ENCODE data around the gene RGS2. TPM values are rescaled to one million over a fixed set of nuclear protein-coding genes. Genes with fewer than 3 reads are reported as not detected.

The RGS2 gene
- total RNA-seq, 4 donors from 2014 or later: 24.5 to 54.1 (median 29.0) TPM

GRCh38 chr1:192821296-192821695 lies 12.5 kb downstream of the RGS2 start:
- no peak for DNase-seq (ENCODE audit: low spot score in 2 of 2)
- intact Hi-C loops (cut with DNase I; ENCODE audit: low total_unique reads): no loop called here
- WGBS, 2 donors: 85 to 89% methylated on average over 3 of the region's 3 CpGs
- TF ChIP-seq CTCF (IDR thresholded peaks at IDR 0.05): no peak
- no peak for TF ChIP-seq POLR2A (IDR thresholded peaks at IDR 0.05)
- H3K4me3 ChIP-seq (ENCODE audit: low read depth, poor library complexity, severe bottlenecking): no peak overlapping the region

GRCh38 chr1:192824511-192824910 lies 15.7 kb downstream of the RGS2 start:
- WGBS, 2 donors: 0 to 40% methylated on average over 1 of the region's 1 CpG
- intact Hi-C loops (cut with DNase I; ENCODE audit: low total_unique reads): no loop called here

GRCh38 chr1:192826791-192827546 lies 18.1 kb downstream of the RGS2 start:
- 71 to 74% methylated on average over 4 of the region's 4 CpGs for WGBS, 2 donors
- no peak overlapping the region for H3K4me3 ChIP-seq (ENCODE audit: low read depth, poor library complexity, severe bottlenecking)
- no peak for DNase-seq (ENCODE audit: low spot score in 2 of 2)
- TF ChIP-seq CTCF (IDR thresholded peaks at IDR 0.05) (no peak), POLR2A (IDR thresholded peaks at IDR 0.05) (no peak)
- intact Hi-C loops (cut with DNase I; ENCODE audit: low total_unique reads): no loop called here

More at GRCh38 chr1:192824511-192824910, 15.7 kb downstream of the RGS2 start:
- no peak for DNase-seq (ENCODE audit: low spot score in 2 of 2)
- TF ChIP-seq CTCF (IDR thresholded peaks at IDR 0.05) (no peak), POLR2A (IDR thresholded peaks at IDR 0.05) (no peak)
- H3K4me3 ChIP-seq (ENCODE audit: low read depth, poor library complexity, severe bottlenecking): no peak overlapping the region

GRCh38 chr1:192830595-192831246 lies 21.9 kb downstream of the RGS2 start:
- DNase-seq (ENCODE audit: low spot score in 2 of 2): no peak
- H3K4me3 ChIP-seq (ENCODE audit: low read depth, poor library complexity, severe bottlenecking): no peak overlapping the region
- WGBS, 2 donors: 48 to 49% methylated on average over 6 of the region's 6 CpGs
- intact Hi-C loops (cut with DNase I; ENCODE audit: low total_unique reads): no loop called here
- TF ChIP-seq POLR2A (IDR thresholded peaks at IDR 0.05) (no peak), CTCF (IDR thresholded peaks at IDR 0.05) (no peak)

- no peak overlapping the region for H3K4me3 ChIP-seq (ENCODE audit: low read depth, poor library complexity, severe bottlenecking)
- WGBS, 2 donors: 76 to 80% methylated on average over 5 of the region's 5 CpGs
- DNase-seq (ENCODE audit: low spot score in 2 of 2): no peak
- intact Hi-C loops (cut with DNase I; ENCODE audit: low total_unique reads): no loop called here
- no peak for TF ChIP-seq CTCF (IDR thresholded peaks at IDR 0.05)
- TF ChIP-seq POLR2A (IDR thresholded peaks at IDR 0.05): no peak
These were observed 23.0 kb downstream of the RGS2 start for GRCh38 chr1:192831706-192832355.

Measured in lower leg skin (tissue), 4 donors.